Measurements from ENCODE around the gene AP4B1.
A peak's percentile ranks its signal among the peaks of the same experiment; 100 is the strongest.

AP4B1 gene

GRCh38 chr1:113928941-113929749 is 24.5 kb upstream of the AP4B1 start, which contains the start of gene HIPK1:
Gene HIPK1 (plus strand): TSS chr1:113929324.
- no peaks in the 10 kb centered on the region for H3K36me3 ChIP-seq (replicated peaks)
- in situ Hi-C loops (cut with HindIII; ENCODE audit: low pct_ligation_motif_present, low sequenced_read_pairs), result no loop called here
- no peaks in the 10 kb centered on the region for H3K27me3 ChIP-seq (replicated peaks)
- H3K4me3 ChIP-seq (ENCODE audit: low read depth, low read length), result peak within 1 kb of the TSS; percentile 95
- peak within 1 kb of the TSS; percentile 87 for H3K27ac ChIP-seq
- peak; percentile 85 for DNase-seq
- TF ChIP-seq, protein P1, sequence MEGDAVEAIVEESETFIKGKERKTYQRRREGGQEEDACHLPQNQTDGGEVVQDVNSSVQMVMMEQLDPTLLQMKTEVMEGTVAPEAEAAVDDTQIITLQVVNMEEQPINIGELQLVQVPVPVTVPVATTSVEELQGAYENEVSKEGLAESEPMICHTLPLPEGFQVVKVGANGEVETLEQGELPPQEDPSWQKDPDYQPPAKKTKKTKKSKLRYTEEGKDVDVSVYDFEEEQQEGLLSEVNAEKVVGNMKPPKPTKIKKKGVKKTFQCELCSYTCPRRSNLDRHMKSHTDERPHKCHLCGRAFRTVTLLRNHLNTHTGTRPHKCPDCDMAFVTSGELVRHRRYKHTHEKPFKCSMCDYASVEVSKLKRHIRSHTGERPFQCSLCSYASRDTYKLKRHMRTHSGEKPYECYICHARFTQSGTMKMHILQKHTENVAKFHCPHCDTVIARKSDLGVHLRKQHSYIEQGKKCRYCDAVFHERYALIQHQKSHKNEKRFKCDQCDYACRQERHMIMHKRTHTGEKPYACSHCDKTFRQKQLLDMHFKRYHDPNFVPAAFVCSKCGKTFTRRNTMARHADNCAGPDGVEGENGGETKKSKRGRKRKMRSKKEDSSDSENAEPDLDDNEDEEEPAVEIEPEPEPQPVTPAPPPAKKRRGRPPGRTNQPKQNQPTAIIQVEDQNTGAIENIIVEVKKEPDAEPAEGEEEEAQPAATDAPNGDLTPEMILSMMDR (IDR thresholded peaks at IDR 0.05; ENCODE audit: low read depth, low read length, missing control alignments), result no peak

DNA sequence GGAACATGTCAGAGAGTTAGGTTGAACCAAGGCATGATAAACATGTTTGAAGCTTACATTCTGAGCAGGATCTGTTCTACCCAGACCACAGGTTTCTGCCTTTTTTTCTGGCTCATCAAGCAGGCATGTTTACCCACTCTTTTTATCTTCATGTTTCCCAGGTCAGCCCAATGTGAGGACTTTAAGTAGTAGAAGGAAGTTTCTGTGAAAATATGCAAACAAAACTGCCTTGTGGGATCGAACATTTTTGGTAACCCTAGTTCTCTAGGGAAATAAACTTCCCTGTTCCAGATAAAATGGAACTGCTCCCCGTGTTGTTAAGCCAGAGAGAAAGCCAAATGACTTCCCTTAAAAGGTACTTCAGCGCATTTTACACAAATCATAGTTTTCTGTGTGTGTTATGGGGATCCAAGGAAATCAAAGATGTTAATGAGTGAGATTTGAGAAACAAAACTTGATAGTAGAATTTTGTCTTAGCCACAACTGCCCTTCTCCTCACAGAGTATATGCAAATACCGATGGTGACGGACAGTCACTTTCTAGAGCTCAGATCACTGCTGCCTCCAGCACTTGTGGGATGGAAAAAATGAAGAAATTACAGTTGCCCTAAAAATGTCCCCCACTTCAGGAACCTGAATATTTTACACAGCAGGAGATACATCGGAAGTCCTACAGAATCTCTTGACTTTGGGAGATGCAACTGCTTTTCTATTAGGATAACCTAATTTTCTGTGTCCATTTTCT is 23.8 kb upstream of the AP4B1 start:
- in situ Hi-C loops (cut with HindIII; ENCODE audit: low pct_ligation_motif_present, low sequenced_read_pairs), result no loop called here
- Histone ChIP-seq H3K27ac (peak overlapping the region; percentile 87), H3K4me3 (ENCODE audit: low read depth, low read length) (peak overlapping the region; percentile 95), H3K27me3 (replicated peaks) (no peaks in the 10 kb centered on the region), H3K36me3 (replicated peaks) (no peaks in the 10 kb centered on the region)
- TF ChIP-seq, protein P1 (IDR thresholded peaks at IDR 0.05; ENCODE audit: low read depth, low read length, missing control alignments), result no peak
- DNase-seq, result no peak

DNA sequence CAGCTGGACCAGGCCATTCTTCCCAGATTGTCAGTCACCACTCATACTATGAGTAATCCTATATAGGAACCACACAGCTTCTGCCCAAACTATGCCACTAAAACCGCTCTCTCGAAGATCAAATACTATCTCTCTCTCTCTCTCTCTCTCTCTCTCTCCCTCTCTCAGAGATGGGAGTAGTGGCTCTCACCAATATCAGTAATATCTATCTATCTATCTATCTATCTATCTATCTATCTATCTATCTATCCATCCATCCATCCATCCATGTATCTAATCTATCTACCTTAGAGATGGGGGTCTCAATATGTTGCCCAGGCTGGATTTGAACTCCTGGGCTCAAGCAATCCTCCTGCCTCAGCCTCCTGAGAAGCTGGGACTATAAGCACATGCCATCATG is 19.9 kb upstream of the AP4B1 start:
- Histone ChIP-seq H3K27me3 (replicated peaks) (no peaks in the 10 kb centered on the region), H3K27ac (no peak overlapping the region), H3K4me3 (ENCODE audit: low read depth, low read length) (no peak overlapping the region), H3K36me3 (replicated peaks) (no peaks in the 10 kb centered on the region)
- TF ChIP-seq, protein P1 (IDR thresholded peaks at IDR 0.05; ENCODE audit: low read depth, low read length, missing control alignments), result no peak
- in situ Hi-C loops (cut with HindIII; ENCODE audit: low pct_ligation_motif_present, low sequenced_read_pairs), result no loop called here
- no peak for DNase-seq

DNA sequence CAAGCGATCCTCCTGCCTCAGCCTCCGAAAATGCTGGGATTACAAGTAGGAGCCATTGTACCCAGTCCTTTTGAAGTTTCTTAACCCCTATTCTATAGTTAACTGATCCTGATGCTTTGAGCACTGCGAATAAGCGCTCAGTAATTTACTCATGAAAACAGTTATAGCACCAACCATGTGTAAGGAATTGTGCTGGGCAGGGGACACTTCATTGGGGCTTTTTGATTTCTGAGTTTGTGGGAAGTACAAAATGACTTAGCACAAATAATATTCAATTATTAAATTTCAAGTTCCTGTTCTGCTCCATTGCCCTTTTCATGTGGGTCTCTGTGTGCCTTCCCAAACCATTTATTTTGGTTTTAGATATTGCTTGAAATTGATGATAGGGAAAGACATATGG is 18.4 kb upstream of the AP4B1 start:
- Histone ChIP-seq H3K36me3 (replicated peaks) (no peaks in the 10 kb centered on the region), H3K27ac (no peak overlapping the region), H3K27me3 (replicated peaks) (no peaks in the 10 kb centered on the region), H3K4me3 (ENCODE audit: low read depth, low read length) (no peak overlapping the region)
- TF ChIP-seq, protein P1 (IDR thresholded peaks at IDR 0.05; ENCODE audit: low read depth, low read length, missing control alignments), result no peak
- DNase-seq, result no peak
- in situ Hi-C loops (cut with HindIII; ENCODE audit: low pct_ligation_motif_present, low sequenced_read_pairs), result no loop called here

- in situ Hi-C loops (cut with HindIII; ENCODE audit: low pct_ligation_motif_present, low sequenced_read_pairs), result no loop called here
- H3K27ac ChIP-seq, result no peak overlapping the region
- no peak for DNase-seq
Observed at GRCh38 chr1:113918243-113918642, 13.6 kb upstream of the AP4B1 start.

More at GRCh38 chr1:113918243-113918642, 13.6 kb upstream of the AP4B1 start:
- H3K4me3 ChIP-seq (ENCODE audit: low read depth, low read length), result no peak overlapping the region
- TF ChIP-seq, protein P1 (IDR thresholded peaks at IDR 0.05; ENCODE audit: low read depth, low read length, missing control alignments), result no peak
- H3K36me3 ChIP-seq (replicated peaks), result no peaks in the 10 kb centered on the region
- H3K27me3 ChIP-seq (replicated peaks), result no peaks in the 10 kb centered on the region

Measured in brain microvascular endothelial cell (primary cell).